ENCODE data around the gene FBXL13.
"Not testable (repeated sequence)": the region's sequence is repeated elsewhere in the genome, so short reads cannot be mapped to it uniquely, and the experiment has no call there.

The FBXL13 gene

DNA sequence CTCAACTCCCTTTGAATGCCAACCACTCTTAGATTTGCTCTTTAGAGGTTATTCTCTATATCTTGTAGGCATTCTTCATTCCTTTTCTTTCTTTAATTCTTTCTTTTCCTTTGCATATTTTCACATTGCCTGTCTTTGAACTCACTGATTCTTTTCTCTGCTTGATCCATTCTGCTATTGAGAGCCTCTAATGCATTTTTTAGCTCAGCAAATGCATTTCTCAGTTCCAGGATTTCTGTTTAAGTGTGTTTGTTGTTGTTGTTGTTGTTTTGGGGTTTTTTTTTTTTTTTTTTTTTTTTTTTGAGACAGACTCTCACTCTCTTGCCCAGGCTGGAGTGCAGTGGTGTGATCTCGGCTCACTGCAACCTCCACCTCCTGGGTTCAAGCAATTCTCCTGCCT, 71.6 kb downstream of the FBXL13 start:
- ATAC-seq (replicated peaks; ENCODE audit: extremely low read depth, poor library complexity, severe bottlenecking) (no peak), DNase-seq (ENCODE audit: low spot score in 2 of 2) (no peak)
- Mint-ChIP-seq H3K36me3 (ENCODE audit: insufficient read depth) (no peaks in the 10 kb centered on the region), H3K4me1 (no peaks in the 10 kb centered on the region), H3K9me3 (peaks cover 17% of the 10 kb centered on the region), H3K27ac (ENCODE audit: low read depth) (no peak overlapping the region), H3K27me3 (peaks cover 20% of the 10 kb centered on the region), H3K4me3 (no peak overlapping the region)

DNA sequence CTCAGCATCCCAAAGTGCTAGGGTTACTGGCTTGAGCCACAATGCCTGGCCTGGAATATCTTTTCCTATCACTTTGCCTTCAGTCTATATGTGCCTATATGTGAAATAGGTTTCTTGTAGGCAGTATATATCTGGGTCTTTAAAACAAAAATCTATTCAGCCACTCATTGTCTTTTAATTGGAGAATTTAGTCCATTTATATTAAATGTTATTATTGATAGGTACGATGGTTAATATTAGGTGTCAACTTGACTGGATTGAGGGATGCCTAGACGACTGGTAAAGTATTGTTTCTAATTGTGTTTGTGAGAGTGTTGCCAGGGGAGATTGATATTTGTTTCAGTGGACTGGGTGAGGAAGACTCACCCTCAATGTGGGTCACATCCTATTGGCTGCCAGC, 73.4 kb downstream of the FBXL13 start:
- Mint-ChIP-seq H3K4me3 (no peak overlapping the region), H3K9me3 (peaks cover 17% of the 10 kb centered on the region), H3K4me1 (no peaks in the 10 kb centered on the region), H3K36me3 (ENCODE audit: insufficient read depth) (no peaks in the 10 kb centered on the region), H3K27ac (ENCODE audit: low read depth) (no peak overlapping the region), H3K27me3 (peaks cover 7% of the 10 kb centered on the region)
- no peak for ATAC-seq (replicated peaks; ENCODE audit: extremely low read depth, poor library complexity, severe bottlenecking)
- DNase-seq (ENCODE audit: low spot score in 2 of 2): no peak

GRCh38 chr7:102996957-102997356, 77.6 kb downstream of the FBXL13 start:
- Mint-ChIP-seq H3K9me3 (peaks cover 7% of the 10 kb centered on the region), H3K27ac (ENCODE audit: low read depth) (no peak overlapping the region), H3K4me1 (no peaks in the 10 kb centered on the region), H3K36me3 (ENCODE audit: insufficient read depth) (no peaks in the 10 kb centered on the region), H3K4me3 (no peak overlapping the region), H3K27me3 (peaks cover 7% of the 10 kb centered on the region)
- ATAC-seq (replicated peaks; ENCODE audit: extremely low read depth, poor library complexity, severe bottlenecking) (no peak), DNase-seq (ENCODE audit: low spot score in 2 of 2) (no peak)

GRCh38 chr7:102995609-102996008, 79.0 kb downstream of the FBXL13 start:
- ATAC-seq (replicated peaks; ENCODE audit: extremely low read depth, poor library complexity, severe bottlenecking); H3K4me1 Mint-ChIP-seq; H3K27ac Mint-ChIP-seq (ENCODE audit: low read depth); H3K9me3 Mint-ChIP-seq; H3K4me3 Mint-ChIP-seq; H3K36me3 Mint-ChIP-seq (ENCODE audit: insufficient read depth); DNase-seq (ENCODE audit: low spot score in 2 of 2); H3K27me3 Mint-ChIP-seq: not testable (repeated sequence)

GRCh38 chr7:102994567-102994966, 80.0 kb downstream of the FBXL13 start:
- H3K36me3 Mint-ChIP-seq (ENCODE audit: insufficient read depth): no peaks in the 10 kb centered on the region
- no peaks in the 10 kb centered on the region for H3K4me1 Mint-ChIP-seq
- ATAC-seq (replicated peaks; ENCODE audit: extremely low read depth, poor library complexity, severe bottlenecking): no peak

GRCh38 chr7:102993718-102994029, 80.9 kb downstream of the FBXL13 start:
- no peak overlapping the region for H3K4me3 Mint-ChIP-seq
- H3K27me3 Mint-ChIP-seq: peaks cover 2% of the 10 kb centered on the region
- no peaks in the 10 kb centered on the region for H3K4me1 Mint-ChIP-seq
- DNase-seq (ENCODE audit: low spot score in 2 of 2): no peak
- no peaks in the 10 kb centered on the region for H3K9me3 Mint-ChIP-seq
- no peak for ATAC-seq (replicated peaks; ENCODE audit: extremely low read depth, poor library complexity, severe bottlenecking)
- no peak overlapping the region for H3K27ac Mint-ChIP-seq (ENCODE audit: low read depth)
- H3K36me3 Mint-ChIP-seq (ENCODE audit: insufficient read depth): no peaks in the 10 kb centered on the region

More at GRCh38 chr7:102994567-102994966, 80.0 kb downstream of the FBXL13 start:
- Mint-ChIP-seq H3K27ac (ENCODE audit: low read depth) (no peak overlapping the region), H3K27me3 (no peaks in the 10 kb centered on the region), H3K4me3 (no peak overlapping the region), H3K9me3 (no peaks in the 10 kb centered on the region)
- DNase-seq (ENCODE audit: low spot score in 2 of 2): no peak

DNA sequence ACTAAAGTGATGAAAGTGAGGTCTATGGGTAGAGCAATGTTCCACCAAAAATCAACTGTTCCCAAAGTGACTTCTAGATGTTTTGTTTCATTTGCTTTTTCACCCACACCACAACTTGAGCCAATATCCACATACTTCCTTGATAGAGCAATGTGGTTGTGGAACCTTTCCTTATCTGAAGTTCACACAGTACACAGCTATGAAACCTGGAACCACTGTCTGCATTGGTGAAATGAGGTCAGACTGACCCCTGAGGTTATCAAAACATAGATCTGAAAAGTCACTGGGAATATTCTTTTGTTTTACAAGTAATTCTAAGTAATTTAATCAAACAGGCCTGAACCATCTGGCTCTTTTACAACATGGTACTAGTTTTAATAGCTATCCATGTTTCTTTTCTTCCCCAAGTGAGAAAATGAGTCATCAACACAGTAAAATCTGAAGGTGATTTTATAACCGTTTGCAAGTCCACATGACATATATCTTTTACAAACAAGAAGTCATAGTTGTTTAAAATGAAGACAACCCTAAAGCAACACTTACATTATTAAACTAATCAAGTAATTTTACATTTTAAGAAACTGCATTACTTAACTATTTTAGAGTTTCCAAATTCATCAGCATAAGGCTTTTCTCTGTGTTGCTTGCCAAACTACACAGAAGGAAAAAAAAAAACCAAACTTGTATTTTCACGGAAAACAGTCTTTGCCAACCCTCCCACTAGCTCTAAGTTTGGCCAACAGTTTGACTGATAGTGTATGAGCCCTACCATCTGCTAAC, 81.5 kb downstream of the FBXL13 start:
- DNase-seq (ENCODE audit: low spot score in 2 of 2) (no peak), ATAC-seq (replicated peaks; ENCODE audit: extremely low read depth, poor library complexity, severe bottlenecking) (no peak)
- Mint-ChIP-seq H3K27ac (ENCODE audit: low read depth) (no peak overlapping the region), H3K4me3 (no peak overlapping the region), H3K27me3 (peaks cover 7% of the 10 kb centered on the region), H3K9me3 (no peaks in the 10 kb centered on the region), H3K36me3 (ENCODE audit: insufficient read depth) (no peaks in the 10 kb centered on the region), H3K4me1 (no peaks in the 10 kb centered on the region)

- Mint-ChIP-seq H3K27me3 (peaks cover 13% of the 10 kb centered on the region), H3K27ac (ENCODE audit: low read depth) (no peak overlapping the region), H3K36me3 (ENCODE audit: insufficient read depth) (no peaks in the 10 kb centered on the region), H3K4me1 (no peaks in the 10 kb centered on the region), H3K4me3 (no peak overlapping the region), H3K9me3 (no peaks in the 10 kb centered on the region)
- DNase-seq (ENCODE audit: low spot score in 2 of 2) (no peak), ATAC-seq (replicated peaks; ENCODE audit: extremely low read depth, poor library complexity, severe bottlenecking) (no peak)
Observed at GRCh38 chr7:102992509-102992937, 82.1 kb downstream of the FBXL13 start.

DNA sequence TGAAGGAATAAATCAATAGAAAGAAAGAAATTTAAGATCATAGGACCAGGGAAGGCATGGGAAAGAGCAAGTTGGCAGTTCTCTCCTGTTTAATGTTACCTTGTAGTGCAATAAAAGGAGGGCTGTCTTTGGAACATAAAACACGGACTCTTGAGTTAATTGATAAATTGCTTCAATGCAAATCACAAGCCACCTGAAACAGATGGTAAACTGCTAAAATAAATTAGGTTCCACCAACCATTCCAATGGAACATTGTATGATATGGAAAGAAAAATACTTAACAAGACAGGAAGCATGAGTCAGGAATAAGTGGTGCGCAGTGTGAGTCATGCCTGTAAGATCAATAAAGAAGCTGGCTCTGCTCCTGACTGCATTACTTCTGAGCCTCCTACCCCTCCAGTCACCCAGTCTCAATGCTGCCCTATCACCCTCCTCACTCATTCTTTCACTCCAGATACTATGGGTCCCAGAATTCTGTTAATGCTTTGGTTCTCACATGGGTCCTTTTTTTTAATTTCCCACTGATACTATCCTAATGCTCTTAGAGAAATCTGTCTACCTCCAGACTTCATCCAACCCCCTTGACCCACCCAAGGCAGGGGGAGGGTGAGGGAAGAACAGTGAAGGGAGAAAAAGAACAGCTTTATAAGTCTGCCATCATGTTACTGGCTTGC, 82.9 kb downstream of the FBXL13 start:
- H3K36me3 Mint-ChIP-seq (ENCODE audit: insufficient read depth): no peaks in the 10 kb centered on the region
- no peak for DNase-seq (ENCODE audit: low spot score in 2 of 2)
- no peak overlapping the region for H3K4me3 Mint-ChIP-seq
- no peaks in the 10 kb centered on the region for H3K9me3 Mint-ChIP-seq
- ATAC-seq (replicated peaks; ENCODE audit: extremely low read depth, poor library complexity, severe bottlenecking): no peak
- no peak overlapping the region for H3K27ac Mint-ChIP-seq (ENCODE audit: low read depth)
- no peaks in the 10 kb centered on the region for H3K4me1 Mint-ChIP-seq
- H3K27me3 Mint-ChIP-seq: peaks cover 14% of the 10 kb centered on the region

GRCh38 chr7:102991077-102991539, 83.5 kb downstream of the FBXL13 start:
- Mint-ChIP-seq H3K4me1 (no peaks in the 10 kb centered on the region), H3K9me3 (no peaks in the 10 kb centered on the region), H3K27me3 (peaks cover 14% of the 10 kb centered on the region), H3K27ac (ENCODE audit: low read depth) (no peak overlapping the region), H3K36me3 (ENCODE audit: insufficient read depth) (no peaks in the 10 kb centered on the region), H3K4me3 (no peak overlapping the region)
- ATAC-seq (replicated peaks; ENCODE audit: extremely low read depth, poor library complexity, severe bottlenecking) (no peak), DNase-seq (ENCODE audit: low spot score in 2 of 2) (no peak)

- ATAC-seq (replicated peaks; ENCODE audit: extremely low read depth, poor library complexity, severe bottlenecking) (no peak), DNase-seq (ENCODE audit: low spot score in 2 of 2) (no peak)
- no peak overlapping the region for H3K4me3 Mint-ChIP-seq
- H3K27me3 Mint-ChIP-seq: peaks cover 14% of the 10 kb centered on the region
- H3K27ac Mint-ChIP-seq (ENCODE audit: low read depth): no peak overlapping the region
- no peaks in the 10 kb centered on the region for H3K36me3 Mint-ChIP-seq (ENCODE audit: insufficient read depth)
- H3K9me3 Mint-ChIP-seq: no peaks in the 10 kb centered on the region
- no peaks in the 10 kb centered on the region for H3K4me1 Mint-ChIP-seq
Observed at GRCh38 chr7:102990642-102991041, 84.0 kb downstream of the FBXL13 start.

GRCh38 chr7:102988631-102989560, 85.7 kb downstream of the FBXL13 start:
- H3K27me3 Mint-ChIP-seq: peaks cover 14% of the 10 kb centered on the region
- no peaks in the 10 kb centered on the region for H3K4me1 Mint-ChIP-seq
- H3K9me3 Mint-ChIP-seq: no peaks in the 10 kb centered on the region
- no peaks in the 10 kb centered on the region for H3K36me3 Mint-ChIP-seq (ENCODE audit: insufficient read depth)
- ATAC-seq (replicated peaks; ENCODE audit: extremely low read depth, poor library complexity, severe bottlenecking): no peak
- H3K27ac Mint-ChIP-seq (ENCODE audit: low read depth): no peak overlapping the region
- H3K4me3 Mint-ChIP-seq: no peak overlapping the region
- DNase-seq (ENCODE audit: low spot score in 2 of 2): no peak

Measured in central memory CD8-positive, alpha-beta T cell (primary cell).